ENCODE data around the gene CLEC19A.

CLEC19A gene

GRCh38 chr16:19264123-19264673 is 21.3 kb upstream of the CLEC19A start:
- no peak overlapping the region for H2BK5ac ChIP-seq (ENCODE audit: low read depth, low read length, poor library complexity)
- H4K91ac ChIP-seq (ENCODE audit: low read depth, low read length) = no peak overlapping the region
- no peak overlapping the region for H3K14ac ChIP-seq (ENCODE audit: low read length)
- no peak overlapping the region for H4K12ac ChIP-seq (ENCODE audit: low read depth, low read length)
- DNase-seq = no peak
- H3K4me2 ChIP-seq (ENCODE audit: low read length) = no peak overlapping the region
- no peaks in the 10 kb centered on the region for H3K4me1 ChIP-seq (ENCODE audit: control insufficient read depth in 1 of 2, insufficient read depth in 2 of 2, low read length in 2 of 2)
- no peak overlapping the region for H2BK120ac ChIP-seq (ENCODE audit: insufficient read depth, low read length, poor library complexity)
- H3K79me2 ChIP-seq (ENCODE audit: control insufficient read depth, insufficient read depth, low read length, poor library complexity) = no peaks in the 10 kb centered on the region
- H3K36me3 ChIP-seq (ENCODE audit: control insufficient read depth in 1 of 2, insufficient read depth in 2 of 2, low read length in 2 of 2) = no peaks in the 10 kb centered on the region
- H3K4ac ChIP-seq (ENCODE audit: low read depth, low read length) = no peak overlapping the region
- no peak overlapping the region for H2AK5ac ChIP-seq (ENCODE audit: low read length)
- H2AFZ ChIP-seq (ENCODE audit: insufficient read depth, low read length, poor library complexity) = no peak overlapping the region
- peaks cover 4% of the 10 kb centered on the region for H3K9me3 ChIP-seq (ENCODE audit: insufficient read depth, low read depth, low read length)
- H3K79me1 ChIP-seq (ENCODE audit: low read length) = no peaks in the 10 kb centered on the region
- H3K23ac ChIP-seq (ENCODE audit: low read length) = no peak overlapping the region
- no peaks in the 10 kb centered on the region for H3K27me3 ChIP-seq (ENCODE audit: insufficient read depth, low read length)
- H3K27ac ChIP-seq (ENCODE audit: low read depth, low read length) = no peak overlapping the region
- H4K8ac ChIP-seq (ENCODE audit: low read depth, low read length) = no peak overlapping the region
- no peak overlapping the region for H3K4me3 ChIP-seq (ENCODE audit: low read depth, low read length)
- H2BK12ac ChIP-seq (ENCODE audit: low read length) = no peak overlapping the region
- WGBS (ENCODE audit: extremely low coverage, insufficient coverage, insufficient read length) = no CpG with 5 or more reads among the region's 4 CpGs
- H3K18ac ChIP-seq (ENCODE audit: low read length) = no peak overlapping the region
- no peak overlapping the region for H3K9ac ChIP-seq (ENCODE audit: low read length)

GRCh38 chr16:19265380-19265930 is 20.1 kb upstream of the CLEC19A start:
- H3K36me3 ChIP-seq (ENCODE audit: control insufficient read depth in 1 of 2, insufficient read depth in 2 of 2, low read length in 2 of 2) = no peaks in the 10 kb centered on the region
- H3K9ac ChIP-seq (ENCODE audit: low read length) = no peak overlapping the region
- no peak overlapping the region for H3K4ac ChIP-seq (ENCODE audit: low read depth, low read length)
- no peak overlapping the region for H3K23ac ChIP-seq (ENCODE audit: low read length)
- no peak overlapping the region for H3K27ac ChIP-seq (ENCODE audit: low read depth, low read length)
- H3K79me2 ChIP-seq (ENCODE audit: control insufficient read depth, insufficient read depth, low read length, poor library complexity) = no peaks in the 10 kb centered on the region
- no peak overlapping the region for H3K4me2 ChIP-seq (ENCODE audit: low read length)
- no CpG with 5 or more reads among the region's 9 CpGs for WGBS (ENCODE audit: extremely low coverage, insufficient coverage, insufficient read length)
- H4K12ac ChIP-seq (ENCODE audit: low read depth, low read length) = no peak overlapping the region
- H2AFZ ChIP-seq (ENCODE audit: insufficient read depth, low read length, poor library complexity) = no peak overlapping the region
- H4K8ac ChIP-seq (ENCODE audit: low read depth, low read length) = no peak overlapping the region
- H3K79me1 ChIP-seq (ENCODE audit: low read length) = no peaks in the 10 kb centered on the region
- H2BK5ac ChIP-seq (ENCODE audit: low read depth, low read length, poor library complexity) = no peak overlapping the region
- H3K14ac ChIP-seq (ENCODE audit: low read length) = no peak overlapping the region
- H3K9me3 ChIP-seq (ENCODE audit: insufficient read depth, low read depth, low read length) = peaks cover 4% of the 10 kb centered on the region
- H3K4me1 ChIP-seq (ENCODE audit: control insufficient read depth in 1 of 2, insufficient read depth in 2 of 2, low read length in 2 of 2) = no peaks in the 10 kb centered on the region
- DNase-seq = no peak
- H2BK120ac ChIP-seq (ENCODE audit: insufficient read depth, low read length, poor library complexity) = no peak overlapping the region
- H2BK12ac ChIP-seq (ENCODE audit: low read length) = no peak overlapping the region
- H4K91ac ChIP-seq (ENCODE audit: low read depth, low read length) = no peak overlapping the region
- H3K27me3 ChIP-seq (ENCODE audit: insufficient read depth, low read length) = no peaks in the 10 kb centered on the region
- no peak overlapping the region for H3K18ac ChIP-seq (ENCODE audit: low read length)
- no peak overlapping the region for H3K4me3 ChIP-seq (ENCODE audit: low read depth, low read length)
- H2AK5ac ChIP-seq (ENCODE audit: low read length) = no peak overlapping the region

GRCh38 chr16:19266774-19267173 is 18.8 kb upstream of the CLEC19A start:
- no peaks in the 10 kb centered on the region for H3K79me2 ChIP-seq (ENCODE audit: control insufficient read depth, insufficient read depth, low read length, poor library complexity)
- no peak overlapping the region for H3K18ac ChIP-seq (ENCODE audit: low read length)
- no peak overlapping the region for H4K12ac ChIP-seq (ENCODE audit: low read depth, low read length)
- H2BK12ac ChIP-seq (ENCODE audit: low read length) = no peak overlapping the region
- no peak overlapping the region for H2BK5ac ChIP-seq (ENCODE audit: low read depth, low read length, poor library complexity)
- H3K27me3 ChIP-seq (ENCODE audit: insufficient read depth, low read length) = no peaks in the 10 kb centered on the region
- no peak overlapping the region for H3K23ac ChIP-seq (ENCODE audit: low read length)
- no peaks in the 10 kb centered on the region for H3K79me1 ChIP-seq (ENCODE audit: low read length)
- H3K4ac ChIP-seq (ENCODE audit: low read depth, low read length) = no peak overlapping the region
- no peak overlapping the region for H4K91ac ChIP-seq (ENCODE audit: low read depth, low read length)
- H4K8ac ChIP-seq (ENCODE audit: low read depth, low read length) = no peak overlapping the region
- DNase-seq = no peak
- H2BK120ac ChIP-seq (ENCODE audit: insufficient read depth, low read length, poor library complexity) = no peak overlapping the region
- no peak overlapping the region for H3K9ac ChIP-seq (ENCODE audit: low read length)
- H3K4me1 ChIP-seq (ENCODE audit: control insufficient read depth in 1 of 2, insufficient read depth in 2 of 2, low read length in 2 of 2) = no peaks in the 10 kb centered on the region
- H3K27ac ChIP-seq (ENCODE audit: low read depth, low read length) = no peak overlapping the region
- no peak overlapping the region for H2AK5ac ChIP-seq (ENCODE audit: low read length)
- H3K9me3 ChIP-seq (ENCODE audit: insufficient read depth, low read depth, low read length) = peaks cover 4% of the 10 kb centered on the region
- no peak overlapping the region for H3K4me2 ChIP-seq (ENCODE audit: low read length)
- no peak overlapping the region for H3K14ac ChIP-seq (ENCODE audit: low read length)
- peak overlapping the region; percentile 39 for H3K4me3 ChIP-seq (ENCODE audit: low read depth, low read length)
- no peaks in the 10 kb centered on the region for H3K36me3 ChIP-seq (ENCODE audit: control insufficient read depth in 1 of 2, insufficient read depth in 2 of 2, low read length in 2 of 2)
- no peak overlapping the region for H2AFZ ChIP-seq (ENCODE audit: insufficient read depth, low read length, poor library complexity)
- WGBS (ENCODE audit: extremely low coverage, insufficient coverage, insufficient read length) = no CpG with 5 or more reads among the region's 11 CpGs

GRCh38 chr16:19269098-19269497 is 16.4 kb upstream of the CLEC19A start:
- no peak overlapping the region for H2AFZ ChIP-seq (ENCODE audit: insufficient read depth, low read length, poor library complexity)
- H3K36me3 ChIP-seq (ENCODE audit: control insufficient read depth in 1 of 2, insufficient read depth in 2 of 2, low read length in 2 of 2) = no peaks in the 10 kb centered on the region
- no peak overlapping the region for H3K9ac ChIP-seq (ENCODE audit: low read length)
- no peak overlapping the region for H2BK120ac ChIP-seq (ENCODE audit: insufficient read depth, low read length, poor library complexity)
- H3K27ac ChIP-seq (ENCODE audit: low read depth, low read length) = no peak overlapping the region
- H3K79me1 ChIP-seq (ENCODE audit: low read length) = no peaks in the 10 kb centered on the region
- H3K18ac ChIP-seq (ENCODE audit: low read length) = no peak overlapping the region
- no peak overlapping the region for H3K4ac ChIP-seq (ENCODE audit: low read depth, low read length)
- no peak overlapping the region for H2AK5ac ChIP-seq (ENCODE audit: low read length)
- H3K4me3 ChIP-seq (ENCODE audit: low read depth, low read length) = no peak overlapping the region
- H3K9me3 ChIP-seq (ENCODE audit: insufficient read depth, low read depth, low read length) = peaks cover 4% of the 10 kb centered on the region
- no peak overlapping the region for H3K14ac ChIP-seq (ENCODE audit: low read length)
- no CpG with 5 or more reads among the region's 2 CpGs for WGBS (ENCODE audit: extremely low coverage, insufficient coverage, insufficient read length)
- no peak overlapping the region for H3K4me2 ChIP-seq (ENCODE audit: low read length)
- no peak overlapping the region for H4K91ac ChIP-seq (ENCODE audit: low read depth, low read length)
- H2BK5ac ChIP-seq (ENCODE audit: low read depth, low read length, poor library complexity) = no peak overlapping the region
- no peaks in the 10 kb centered on the region for H3K27me3 ChIP-seq (ENCODE audit: insufficient read depth, low read length)
- no peak overlapping the region for H4K8ac ChIP-seq (ENCODE audit: low read depth, low read length)
- no peak overlapping the region for H2BK12ac ChIP-seq (ENCODE audit: low read length)
- no peak overlapping the region for H4K12ac ChIP-seq (ENCODE audit: low read depth, low read length)
- no peak for DNase-seq
- H3K23ac ChIP-seq (ENCODE audit: low read length) = no peak overlapping the region
- no peaks in the 10 kb centered on the region for H3K4me1 ChIP-seq (ENCODE audit: control insufficient read depth in 1 of 2, insufficient read depth in 2 of 2, low read length in 2 of 2)
- H3K79me2 ChIP-seq (ENCODE audit: control insufficient read depth, insufficient read depth, low read length, poor library complexity) = no peaks in the 10 kb centered on the region
